ENCODE results near the gene PRKAG2. TPM values are rescaled to one million over a fixed set of nuclear protein-coding genes. Genes with fewer than 3 reads are reported as not detected.

Gene PRKAG2
- total RNA-seq, 2 donors from 2014 or later: 38.3 to 78.5 TPM

DNA sequence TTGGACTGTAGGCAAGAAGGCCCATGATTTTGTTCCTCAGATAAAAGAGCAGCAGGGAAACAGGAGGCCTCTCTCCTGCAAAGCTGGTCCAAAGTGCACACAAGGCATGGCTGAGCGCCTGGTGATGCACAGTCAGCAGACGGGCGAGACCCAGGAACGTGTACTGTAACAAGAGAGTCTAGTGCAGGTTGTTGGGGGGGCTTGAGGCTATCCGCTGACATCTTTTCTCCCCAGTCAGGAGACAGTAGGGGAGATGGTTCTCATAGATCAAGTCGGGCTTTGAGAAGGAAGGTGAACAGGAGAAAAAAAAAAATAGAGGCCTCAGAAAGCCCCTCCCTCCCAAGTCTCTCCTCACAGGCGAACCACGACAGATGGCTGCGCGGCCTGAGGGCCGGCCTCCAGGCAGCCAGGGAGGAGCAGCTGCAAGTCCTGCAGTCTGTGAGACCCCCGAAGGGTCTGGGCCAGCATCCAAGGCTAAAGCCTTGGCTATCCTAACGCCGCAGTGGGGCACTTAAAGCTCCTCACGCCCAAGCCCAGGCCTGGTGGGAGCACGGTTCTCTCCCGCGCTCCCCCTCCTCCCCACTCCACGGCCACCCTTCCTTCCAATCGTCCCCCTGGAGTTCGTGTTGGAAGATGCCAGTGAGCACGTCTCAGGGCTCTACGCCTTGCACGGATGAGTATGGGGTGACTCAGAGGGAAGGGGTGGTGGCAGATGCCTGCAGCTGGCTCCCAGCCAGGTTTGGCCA, 68.3 kb downstream of the PRKAG2 start:
- H3K36me3 ChIP-seq: no peaks in the 10 kb centered on the region
- H3K9me3 ChIP-seq: no peaks in the 10 kb centered on the region
- ATAC-seq (ENCODE audit: insufficient number of reproducible peaks, low FRiP score, low read depth) (no peak), DNase-seq (ENCODE audit: low spot score) (no peak)
- no peak overlapping the region for H3K27ac ChIP-seq
- H3K27me3 ChIP-seq (replicated peaks; ENCODE audit: insufficient read depth): no peaks in the 10 kb centered on the region
- no peak overlapping the region for H3K4me3 ChIP-seq
- H3K4me1 ChIP-seq (ENCODE audit: control insufficient read depth in 1 of 2, low read depth in 2 of 2): no peaks in the 10 kb centered on the region
- TF ChIP-seq, protein P1, sequence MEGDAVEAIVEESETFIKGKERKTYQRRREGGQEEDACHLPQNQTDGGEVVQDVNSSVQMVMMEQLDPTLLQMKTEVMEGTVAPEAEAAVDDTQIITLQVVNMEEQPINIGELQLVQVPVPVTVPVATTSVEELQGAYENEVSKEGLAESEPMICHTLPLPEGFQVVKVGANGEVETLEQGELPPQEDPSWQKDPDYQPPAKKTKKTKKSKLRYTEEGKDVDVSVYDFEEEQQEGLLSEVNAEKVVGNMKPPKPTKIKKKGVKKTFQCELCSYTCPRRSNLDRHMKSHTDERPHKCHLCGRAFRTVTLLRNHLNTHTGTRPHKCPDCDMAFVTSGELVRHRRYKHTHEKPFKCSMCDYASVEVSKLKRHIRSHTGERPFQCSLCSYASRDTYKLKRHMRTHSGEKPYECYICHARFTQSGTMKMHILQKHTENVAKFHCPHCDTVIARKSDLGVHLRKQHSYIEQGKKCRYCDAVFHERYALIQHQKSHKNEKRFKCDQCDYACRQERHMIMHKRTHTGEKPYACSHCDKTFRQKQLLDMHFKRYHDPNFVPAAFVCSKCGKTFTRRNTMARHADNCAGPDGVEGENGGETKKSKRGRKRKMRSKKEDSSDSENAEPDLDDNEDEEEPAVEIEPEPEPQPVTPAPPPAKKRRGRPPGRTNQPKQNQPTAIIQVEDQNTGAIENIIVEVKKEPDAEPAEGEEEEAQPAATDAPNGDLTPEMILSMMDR (IDR thresholded peaks at IDR 0.05): no peak

DNA sequence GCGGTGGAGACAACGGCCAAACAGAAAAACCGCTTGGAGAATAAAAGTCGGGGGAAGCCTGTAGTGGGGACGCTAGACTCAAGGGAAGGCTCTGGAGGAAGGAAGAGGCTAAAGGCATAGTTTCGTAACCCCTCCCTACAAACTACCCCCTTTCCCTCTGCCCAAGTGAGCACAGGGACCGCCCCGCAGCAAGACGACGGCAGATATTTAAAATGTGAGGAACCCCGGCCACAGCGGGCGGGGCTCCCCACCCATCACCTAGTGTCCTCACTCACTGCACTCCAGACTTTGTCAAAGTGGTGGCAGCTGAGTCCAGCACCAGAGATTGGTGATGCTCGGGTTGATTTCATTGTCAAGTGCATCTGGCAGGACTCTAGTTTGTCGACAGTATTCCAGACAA, 69.1 kb downstream of the PRKAG2 start:
- Histone ChIP-seq H3K27ac (no peak overlapping the region), H3K4me3 (no peak overlapping the region), H3K4me1 (ENCODE audit: control insufficient read depth in 1 of 2, low read depth in 2 of 2) (no peaks in the 10 kb centered on the region), H3K27me3 (replicated peaks; ENCODE audit: insufficient read depth) (no peaks in the 10 kb centered on the region), H3K36me3 (no peaks in the 10 kb centered on the region), H3K9me3 (no peaks in the 10 kb centered on the region)
- TF ChIP-seq, protein P1 (IDR thresholded peaks at IDR 0.05): no peak
- no peak for DNase-seq (ENCODE audit: low spot score)
- no peak for ATAC-seq (ENCODE audit: insufficient number of reproducible peaks, low FRiP score, low read depth)

DNA sequence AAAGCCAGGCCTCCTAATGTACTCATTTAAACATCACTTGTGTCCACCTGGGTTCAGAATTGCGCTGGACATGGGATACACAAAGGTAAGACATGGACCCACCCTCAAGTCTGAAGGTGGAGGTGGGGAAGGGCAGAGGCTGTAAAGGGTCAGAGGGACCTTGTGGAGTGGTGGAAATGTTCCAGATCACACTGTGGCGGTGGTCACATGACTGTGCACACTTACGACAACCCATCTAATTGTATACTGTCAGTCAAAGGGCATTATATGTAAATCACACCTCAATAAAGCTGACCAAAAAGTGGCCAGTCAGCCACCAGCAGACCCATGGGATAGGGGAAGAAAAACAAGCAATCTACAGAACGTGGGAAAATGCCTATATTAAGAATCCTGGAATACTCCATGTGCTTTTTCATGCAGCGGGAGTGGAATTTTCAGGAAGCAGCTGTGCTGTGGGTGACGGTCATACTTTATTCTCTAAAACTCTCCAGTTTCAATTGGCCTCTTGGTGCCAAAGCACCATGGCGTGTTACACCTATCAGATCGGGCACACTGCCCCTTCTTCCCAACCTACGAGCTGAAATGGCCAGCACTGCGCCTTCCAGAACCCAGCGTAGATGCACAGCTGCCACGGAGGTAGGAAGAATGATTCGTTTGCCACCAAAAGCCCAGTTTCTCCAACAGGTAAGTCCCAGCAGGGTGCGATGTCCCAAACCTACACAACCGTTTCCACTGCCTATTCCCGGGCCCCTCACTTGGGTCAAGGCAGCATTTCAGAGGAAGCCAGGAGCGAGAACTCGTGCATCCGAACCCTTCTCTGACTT, 69.8 kb downstream of the PRKAG2 start:
- Histone ChIP-seq H3K4me1 (ENCODE audit: control insufficient read depth in 1 of 2, low read depth in 2 of 2) (no peaks in the 10 kb centered on the region), H3K4me3 (no peak overlapping the region), H3K27ac (no peak overlapping the region), H3K36me3 (no peaks in the 10 kb centered on the region), H3K9me3 (no peaks in the 10 kb centered on the region), H3K27me3 (replicated peaks; ENCODE audit: insufficient read depth) (no peaks in the 10 kb centered on the region)
- TF ChIP-seq, protein P1 (IDR thresholded peaks at IDR 0.05): no peak
- ATAC-seq (ENCODE audit: insufficient number of reproducible peaks, low FRiP score, low read depth) (no peak), DNase-seq (ENCODE audit: low spot score) (no peak)

DNA sequence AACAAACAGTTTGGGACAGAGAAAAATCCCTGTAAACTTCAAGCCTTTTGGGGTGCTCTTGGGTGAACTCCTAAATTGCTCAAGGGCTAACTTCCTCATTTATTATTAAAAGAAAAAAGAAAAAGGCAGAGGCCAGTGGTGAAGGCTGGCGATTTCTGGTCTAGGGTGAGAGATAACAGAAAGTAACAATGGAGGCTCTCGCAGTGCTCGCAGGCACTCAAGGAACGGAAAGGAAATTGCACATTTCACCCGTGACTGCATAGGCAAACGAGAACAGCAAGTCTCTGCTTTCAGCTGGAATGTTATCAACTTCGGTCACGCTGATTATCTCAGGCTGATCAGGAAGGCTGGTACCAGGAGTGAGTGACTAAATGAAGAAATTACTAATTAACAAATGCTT, 70.7 kb downstream of the PRKAG2 start:
- DNase-seq (ENCODE audit: low spot score) (no peak), ATAC-seq (ENCODE audit: insufficient number of reproducible peaks, low FRiP score, low read depth) (no peak)
- Histone ChIP-seq H3K27me3 (replicated peaks; ENCODE audit: insufficient read depth) (no peaks in the 10 kb centered on the region), H3K27ac (no peak overlapping the region), H3K36me3 (no peaks in the 10 kb centered on the region), H3K9me3 (no peaks in the 10 kb centered on the region), H3K4me1 (ENCODE audit: control insufficient read depth in 1 of 2, low read depth in 2 of 2) (no peaks in the 10 kb centered on the region), H3K4me3 (no peak overlapping the region)
- TF ChIP-seq, protein P1 (IDR thresholded peaks at IDR 0.05): no peak

DNA sequence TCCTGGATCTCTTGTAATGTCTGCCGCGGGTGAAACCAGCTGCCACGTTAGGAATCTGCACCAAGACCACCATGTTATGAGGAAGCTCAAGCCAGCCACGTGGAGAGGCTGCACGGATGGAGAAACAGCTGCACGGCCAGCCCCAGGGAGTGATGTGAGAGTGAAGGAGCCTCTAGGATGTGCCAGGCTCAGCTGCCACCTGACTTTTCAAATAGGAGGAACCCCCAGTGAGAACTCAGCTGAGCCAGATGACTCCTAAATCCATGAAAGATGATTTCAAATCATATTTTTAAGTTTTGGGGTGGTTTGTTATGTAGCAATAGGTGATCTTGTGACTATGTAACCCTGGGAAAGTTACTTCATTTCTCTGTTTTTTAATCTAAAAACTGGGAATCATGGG, 71.7 kb downstream of the PRKAG2 start:
- H3K4me3 ChIP-seq: no peak overlapping the region
- no peak overlapping the region for H3K27ac ChIP-seq
- ATAC-seq (ENCODE audit: insufficient number of reproducible peaks, low FRiP score, low read depth) (no peak), DNase-seq (ENCODE audit: low spot score) (no peak)
- no peaks in the 10 kb centered on the region for H3K9me3 ChIP-seq
- TF ChIP-seq, protein P1 (IDR thresholded peaks at IDR 0.05): no peak
- H3K36me3 ChIP-seq: no peaks in the 10 kb centered on the region
- no peaks in the 10 kb centered on the region for H3K4me1 ChIP-seq (ENCODE audit: control insufficient read depth in 1 of 2, low read depth in 2 of 2)
- no peaks in the 10 kb centered on the region for H3K27me3 ChIP-seq (replicated peaks; ENCODE audit: insufficient read depth)
